ENCODE measurements around the gene SETDB2. TPM values are rescaled to one million over a fixed set of nuclear protein-coding genes. Genes with fewer than 3 reads are reported as not detected.

SETDB2 gene
- total RNA-seq, 1 experiment from 2014 or later: 7.3 TPM

DNA sequence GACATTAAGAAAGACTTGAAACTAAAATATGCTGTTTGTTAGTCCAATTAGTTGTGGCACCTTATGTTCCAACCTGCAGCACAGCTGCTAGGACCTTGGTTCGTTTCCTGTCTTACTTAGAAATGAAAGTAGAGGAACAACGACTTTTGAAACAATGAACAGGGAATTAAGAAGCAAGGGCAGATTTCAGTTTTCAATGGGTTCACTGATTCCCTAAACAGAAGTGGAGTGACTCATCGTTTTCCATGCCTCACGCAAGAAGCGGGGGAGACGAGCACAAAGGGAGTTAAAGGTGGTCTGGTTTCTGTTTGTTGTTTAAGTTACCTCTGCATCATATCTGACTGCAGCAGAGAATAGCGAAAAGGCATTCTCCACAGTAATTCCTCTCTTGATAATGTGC is 96.5 kb downstream of the SETDB2 start:
- H3K27me3 Mint-ChIP-seq (ENCODE audit: insufficient read depth, unreplicated experiment): no peaks in the 10 kb centered on the region
- no peaks in the 10 kb centered on the region for H3K9me3 Mint-ChIP-seq (ENCODE audit: unreplicated experiment)
- intact Hi-C loops (cut with micrococcal nuclease): no loop called here
- DNase-seq (ENCODE audit: unreplicated experiment): peak; percentile 3
- ChIA-PET POLR2A (interaction anchor here (1.2 kb wide), 1 partner anchor 30 kb away, joined by 4 read pairs; no protein-coding TSS in a partner anchor), CTCF (interaction anchor here (0.6 kb wide), 1 partner anchor 286 kb away, joined by 3 read pairs; no protein-coding TSS in a partner anchor)
- H3K36me3 Mint-ChIP-seq (ENCODE audit: insufficient read depth, unreplicated experiment): peaks cover 90% of the 10 kb centered on the region
- no peak overlapping the region for H3K27ac Mint-ChIP-seq (ENCODE audit: low read depth, unreplicated experiment)
- TF ChIP-seq, protein P1, sequence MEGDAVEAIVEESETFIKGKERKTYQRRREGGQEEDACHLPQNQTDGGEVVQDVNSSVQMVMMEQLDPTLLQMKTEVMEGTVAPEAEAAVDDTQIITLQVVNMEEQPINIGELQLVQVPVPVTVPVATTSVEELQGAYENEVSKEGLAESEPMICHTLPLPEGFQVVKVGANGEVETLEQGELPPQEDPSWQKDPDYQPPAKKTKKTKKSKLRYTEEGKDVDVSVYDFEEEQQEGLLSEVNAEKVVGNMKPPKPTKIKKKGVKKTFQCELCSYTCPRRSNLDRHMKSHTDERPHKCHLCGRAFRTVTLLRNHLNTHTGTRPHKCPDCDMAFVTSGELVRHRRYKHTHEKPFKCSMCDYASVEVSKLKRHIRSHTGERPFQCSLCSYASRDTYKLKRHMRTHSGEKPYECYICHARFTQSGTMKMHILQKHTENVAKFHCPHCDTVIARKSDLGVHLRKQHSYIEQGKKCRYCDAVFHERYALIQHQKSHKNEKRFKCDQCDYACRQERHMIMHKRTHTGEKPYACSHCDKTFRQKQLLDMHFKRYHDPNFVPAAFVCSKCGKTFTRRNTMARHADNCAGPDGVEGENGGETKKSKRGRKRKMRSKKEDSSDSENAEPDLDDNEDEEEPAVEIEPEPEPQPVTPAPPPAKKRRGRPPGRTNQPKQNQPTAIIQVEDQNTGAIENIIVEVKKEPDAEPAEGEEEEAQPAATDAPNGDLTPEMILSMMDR (IDR thresholded peaks at IDR 0.05; ENCODE audit: unreplicated experiment): no peak
- H3K4me3 Mint-ChIP-seq (ENCODE audit: unreplicated experiment): no peak overlapping the region
- no TSS peak for BruUV-seq (replicated peaks)
- no peaks in the 10 kb centered on the region for H3K4me1 Mint-ChIP-seq (ENCODE audit: insufficient read depth, unreplicated experiment)

DNA sequence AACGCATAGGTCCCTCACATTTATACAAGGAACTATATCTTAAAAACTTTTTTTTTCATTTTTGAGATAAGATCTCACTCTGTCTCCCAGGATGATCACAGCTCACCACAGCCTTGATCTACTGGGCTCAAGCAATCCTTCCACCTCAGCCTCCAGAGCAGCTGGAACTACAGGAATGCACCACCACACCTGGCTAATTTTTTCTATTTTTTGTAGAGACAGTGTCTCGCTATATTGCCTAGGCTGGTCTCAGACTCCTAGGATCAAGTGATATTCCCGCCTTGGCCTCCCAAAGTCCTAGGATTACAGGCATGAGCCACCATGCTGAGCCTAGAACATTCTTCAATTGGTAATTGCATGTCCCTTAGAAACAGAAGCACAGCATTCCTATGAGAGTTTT is 99.6 kb downstream of the SETDB2 start:
- no TSS peak for BruUV-seq (replicated peaks)
- H3K36me3 Mint-ChIP-seq (ENCODE audit: insufficient read depth, unreplicated experiment): peaks cover 87% of the 10 kb centered on the region
- no peak overlapping the region for H3K4me3 Mint-ChIP-seq (ENCODE audit: unreplicated experiment)
- POLR2A ChIA-PET: no interaction called here
- TF ChIP-seq, protein P1 (IDR thresholded peaks at IDR 0.05; ENCODE audit: unreplicated experiment): no peak
- DNase-seq (ENCODE audit: unreplicated experiment): no peak
- no peaks in the 10 kb centered on the region for H3K9me3 Mint-ChIP-seq (ENCODE audit: unreplicated experiment)
- H3K27me3 Mint-ChIP-seq (ENCODE audit: insufficient read depth, unreplicated experiment): no peaks in the 10 kb centered on the region
- intact Hi-C loops (cut with micrococcal nuclease): no loop called here
- H3K27ac Mint-ChIP-seq (ENCODE audit: low read depth, unreplicated experiment): no peak overlapping the region
- CTCF ChIA-PET: no interaction called here
- no peaks in the 10 kb centered on the region for H3K4me1 Mint-ChIP-seq (ENCODE audit: insufficient read depth, unreplicated experiment)

Other genes with a start within 250 kb of the SETDB2 start
- not detected in 2 replicates for gene MLNR, start 223.9 kb upstream of the SETDB2 start, total RNA-seq (2022)
- gene CDADC1, start 196.3 kb upstream of the SETDB2 start, total RNA-seq (2022): 8.0 and 9.4 TPM in 2 replicates
- 6.2 and 11.1 TPM in 2 replicates for gene CAB39L, start 210 bp upstream of the SETDB2 start, total RNA-seq (2022)
- 15.4 and 17.9 TPM in 2 replicates for gene PHF11, start 51.7 kb downstream of the SETDB2 start, total RNA-seq (2022)
- gene RCBTB1, start 141.3 kb downstream of the SETDB2 start, total RNA-seq (2022): 16.8 and 17.9 TPM in 2 replicates
- gene ARL11, start 184.2 kb downstream of the SETDB2 start, total RNA-seq (2022): not detected in 2 replicates
- 90.1 and 121 TPM in 2 replicates for gene EBPL, start 247.2 kb downstream of the SETDB2 start, total RNA-seq (2022)